ENCODE measurements around the gene CSMD2. TPM values are rescaled to one million over a fixed set of nuclear protein-coding genes. Genes with fewer than 3 reads are reported as not detected.

The CSMD2 gene
- total and polyA plus RNA-seq, 7 experiments from 2014 or later: 0.02 TPM; not detected in 6

- DNase-seq (no peak), ATAC-seq (no peak)
- H3K36me3 ChIP-seq (ENCODE audit: control insufficient read depth in 2 of 3, insufficient read depth in 3 of 3, low read length in 3 of 3): no peaks in the 10 kb centered on the region
- no peaks in the 10 kb centered on the region for H3K9me3 ChIP-seq (ENCODE audit: control insufficient read depth in 2 of 3, low read length in 3 of 3)
- Mint-ChIP-seq H3K36me3 (no peaks in the 10 kb centered on the region), H3K27ac (no peak overlapping the region), H3K9me3 (peaks cover 0 to 3% (median 0%) of the 10 kb centered on the region in 11 donors), H3K4me3 (no peak overlapping the region), H3K4me1 (no peaks in the 10 kb centered on the region), H3K27me3 (peaks cover 0 to 45% (median 18%) of the 10 kb centered on the region in 5 donors)
- ChIA-PET CTCF (no interaction called here), POLR2A (no interaction called here)
- H3K27ac ChIP-seq (ENCODE audit: low read depth, low read length): no peak overlapping the region
- H3K4me1 ChIP-seq (ENCODE audit: control insufficient read depth in 2 of 2, insufficient read depth in 2 of 2, low read length in 2 of 2): no peaks in the 10 kb centered on the region
- H3K27me3 ChIP-seq (ENCODE audit: control insufficient read depth in 2 of 2, insufficient read depth in 2 of 2, low read length in 2 of 2): no peaks in the 10 kb centered on the region
- H3K4me3 ChIP-seq (ENCODE audit: low read length): no peak overlapping the region
- intact Hi-C loops (cut with micrococcal nuclease): no loop called here
Measured at GRCh38 chr1:33742663-33743062, 422.4 kb downstream of the CSMD2 start.

GRCh38 chr1:33741749-33742148, 423.3 kb downstream of the CSMD2 start:
- H3K36me3 Mint-ChIP-seq: no peaks in the 10 kb centered on the region
- H3K4me1 Mint-ChIP-seq: no peaks in the 10 kb centered on the region
- Histone ChIP-seq H3K4me3 (ENCODE audit: low read length) (no peak overlapping the region), H3K9me3 (ENCODE audit: control insufficient read depth in 2 of 3, low read length in 3 of 3) (no peaks in the 10 kb centered on the region), H3K27ac (ENCODE audit: low read depth, low read length) (no peak overlapping the region), H3K27me3 (ENCODE audit: control insufficient read depth in 2 of 2, insufficient read depth in 2 of 2, low read length in 2 of 2) (no peaks in the 10 kb centered on the region), H3K36me3 (ENCODE audit: control insufficient read depth in 2 of 3, insufficient read depth in 3 of 3, low read length in 3 of 3) (no peaks in the 10 kb centered on the region), H3K4me1 (ENCODE audit: control insufficient read depth in 2 of 2, insufficient read depth in 2 of 2, low read length in 2 of 2) (no peaks in the 10 kb centered on the region)
- intact Hi-C loops (cut with micrococcal nuclease): no loop called here
- ChIA-PET CTCF (no interaction called here), POLR2A (no interaction called here)
- no peak overlapping the region for H3K4me3 Mint-ChIP-seq
- peaks cover 0 to 3% (median 0%) of the 10 kb centered on the region in 11 donors for H3K9me3 Mint-ChIP-seq
- ATAC-seq (no peak), DNase-seq (no peak)
- peaks cover 0 to 45% (median 17%) of the 10 kb centered on the region in 5 donors for H3K27me3 Mint-ChIP-seq
- H3K27ac Mint-ChIP-seq: no peak overlapping the region

GRCh38 chr1:33740040-33740744, 424.8 kb downstream of the CSMD2 start:
- Mint-ChIP-seq H3K9me3 (peaks cover 0 to 3% (median 0%) of the 10 kb centered on the region in 11 donors), H3K4me1 (no peaks in the 10 kb centered on the region), H3K27ac (no peak overlapping the region), H3K4me3 (no peak overlapping the region), H3K27me3 (peaks cover 2 to 52% (median 16%) of the 10 kb centered on the region in 5 donors), H3K36me3 (no peaks in the 10 kb centered on the region)
- Histone ChIP-seq H3K4me1 (ENCODE audit: control insufficient read depth in 2 of 2, insufficient read depth in 2 of 2, low read length in 2 of 2) (no peaks in the 10 kb centered on the region), H3K27me3 (ENCODE audit: control insufficient read depth in 2 of 2, insufficient read depth in 2 of 2, low read length in 2 of 2) (no peaks in the 10 kb centered on the region), H3K9me3 (ENCODE audit: control insufficient read depth in 2 of 3, low read length in 3 of 3) (no peaks in the 10 kb centered on the region), H3K4me3 (ENCODE audit: low read length) (no peak overlapping the region), H3K36me3 (ENCODE audit: control insufficient read depth in 2 of 3, insufficient read depth in 3 of 3, low read length in 3 of 3) (no peaks in the 10 kb centered on the region), H3K27ac (ENCODE audit: low read depth, low read length) (no peak overlapping the region)
- ATAC-seq (no peak), DNase-seq (no peak)
- intact Hi-C loops (cut with micrococcal nuclease): no loop called here
- CTCF ChIA-PET: no interaction called here
- POLR2A ChIA-PET: no interaction called here

GRCh38 chr1:33738976-33739375, 426.1 kb downstream of the CSMD2 start:
- H3K36me3 Mint-ChIP-seq: no peaks in the 10 kb centered on the region
- no peak overlapping the region for H3K27ac Mint-ChIP-seq
- no peaks in the 10 kb centered on the region for H3K4me1 Mint-ChIP-seq
- H3K27me3 Mint-ChIP-seq: peaks cover 4 to 62% (median 21%) of the 10 kb centered on the region in 5 donors
- no peak overlapping the region for H3K4me3 ChIP-seq (ENCODE audit: low read length)
- intact Hi-C loops (cut with micrococcal nuclease): no loop called here
- no peak overlapping the region for H3K27ac ChIP-seq (ENCODE audit: low read depth, low read length)
- H3K4me1 ChIP-seq (ENCODE audit: control insufficient read depth in 2 of 2, insufficient read depth in 2 of 2, low read length in 2 of 2): no peaks in the 10 kb centered on the region
- H3K36me3 ChIP-seq (ENCODE audit: control insufficient read depth in 2 of 3, insufficient read depth in 3 of 3, low read length in 3 of 3): no peaks in the 10 kb centered on the region
- peaks cover 0 to 3% (median 0%) of the 10 kb centered on the region in 11 donors for H3K9me3 Mint-ChIP-seq
- ChIA-PET POLR2A (no interaction called here), CTCF (no interaction called here)
- DNase-seq (no peak), ATAC-seq (no peak)
- no peaks in the 10 kb centered on the region for H3K27me3 ChIP-seq (ENCODE audit: control insufficient read depth in 2 of 2, insufficient read depth in 2 of 2, low read length in 2 of 2)
- H3K4me3 Mint-ChIP-seq: no peak overlapping the region
- no peaks in the 10 kb centered on the region for H3K9me3 ChIP-seq (ENCODE audit: control insufficient read depth in 2 of 3, low read length in 3 of 3)

GRCh38 chr1:33738536-33738935, 426.5 kb downstream of the CSMD2 start:
- Histone ChIP-seq H3K27me3 (ENCODE audit: control insufficient read depth in 2 of 2, insufficient read depth in 2 of 2, low read length in 2 of 2) (no peaks in the 10 kb centered on the region), H3K9me3 (ENCODE audit: control insufficient read depth in 2 of 3, low read length in 3 of 3) (no peaks in the 10 kb centered on the region), H3K4me1 (ENCODE audit: control insufficient read depth in 2 of 2, insufficient read depth in 2 of 2, low read length in 2 of 2) (no peaks in the 10 kb centered on the region), H3K27ac (ENCODE audit: low read depth, low read length) (no peak overlapping the region), H3K36me3 (ENCODE audit: control insufficient read depth in 2 of 3, insufficient read depth in 3 of 3, low read length in 3 of 3) (no peaks in the 10 kb centered on the region), H3K4me3 (ENCODE audit: low read length) (no peak overlapping the region)
- peaks cover 4 to 59% (median 23%) of the 10 kb centered on the region in 5 donors for H3K27me3 Mint-ChIP-seq
- DNase-seq (no peak), ATAC-seq (no peak)
- intact Hi-C loops (cut with micrococcal nuclease): no loop called here
- no peak overlapping the region for H3K4me3 Mint-ChIP-seq
- H3K27ac Mint-ChIP-seq: no peak overlapping the region
- H3K9me3 Mint-ChIP-seq: peaks cover 0 to 3% (median 0%) of the 10 kb centered on the region in 11 donors
- ChIA-PET CTCF (no interaction called here), POLR2A (no interaction called here)
- no peaks in the 10 kb centered on the region for H3K4me1 Mint-ChIP-seq
- H3K36me3 Mint-ChIP-seq: no peaks in the 10 kb centered on the region

- Mint-ChIP-seq H3K4me3 (no peak overlapping the region), H3K27me3 (peaks cover 4 to 53% (median 21%) of the 10 kb centered on the region in 5 donors), H3K36me3 (no peaks in the 10 kb centered on the region), H3K4me1 (no peaks in the 10 kb centered on the region), H3K9me3 (peaks cover 0 to 7% (median 0%) of the 10 kb centered on the region in 11 donors), H3K27ac (no peak overlapping the region)
- POLR2A ChIA-PET: no interaction called here
- H3K27ac ChIP-seq (ENCODE audit: low read depth, low read length): no peak overlapping the region
- no peaks in the 10 kb centered on the region for H3K36me3 ChIP-seq (ENCODE audit: control insufficient read depth in 2 of 3, insufficient read depth in 3 of 3, low read length in 3 of 3)
- H3K4me1 ChIP-seq (ENCODE audit: control insufficient read depth in 2 of 2, insufficient read depth in 2 of 2, low read length in 2 of 2): no peaks in the 10 kb centered on the region
- ATAC-seq (no peak), DNase-seq (no peak)
- H3K4me3 ChIP-seq (ENCODE audit: low read length): no peak overlapping the region
- CTCF ChIA-PET: no interaction called here
- no peaks in the 10 kb centered on the region for H3K9me3 ChIP-seq (ENCODE audit: control insufficient read depth in 2 of 3, low read length in 3 of 3)
- no peaks in the 10 kb centered on the region for H3K27me3 ChIP-seq (ENCODE audit: control insufficient read depth in 2 of 2, insufficient read depth in 2 of 2, low read length in 2 of 2)
- intact Hi-C loops (cut with micrococcal nuclease): no loop called here
Measured at GRCh38 chr1:33736496-33736895, 428.5 kb downstream of the CSMD2 start.

- Histone ChIP-seq H3K27ac (ENCODE audit: low read depth, low read length) (no peak overlapping the region), H3K9me3 (ENCODE audit: control insufficient read depth in 2 of 3, low read length in 3 of 3) (no peaks in the 10 kb centered on the region), H3K4me1 (ENCODE audit: control insufficient read depth in 2 of 2, insufficient read depth in 2 of 2, low read length in 2 of 2) (no peaks in the 10 kb centered on the region), H3K4me3 (ENCODE audit: low read length) (no peak overlapping the region), H3K27me3 (ENCODE audit: control insufficient read depth in 2 of 2, insufficient read depth in 2 of 2, low read length in 2 of 2) (no peaks in the 10 kb centered on the region), H3K36me3 (ENCODE audit: control insufficient read depth in 2 of 3, insufficient read depth in 3 of 3, low read length in 3 of 3) (no peaks in the 10 kb centered on the region)
- Mint-ChIP-seq H3K27ac (no peak overlapping the region), H3K9me3 (peaks cover 0 to 5% (median 0%) of the 10 kb centered on the region in 11 donors), H3K4me3 (no peak overlapping the region), H3K27me3 (peaks cover 7 to 51% (median 24%) of the 10 kb centered on the region in 5 donors), H3K36me3 (no peaks in the 10 kb centered on the region), H3K4me1 (no peaks in the 10 kb centered on the region)
- ChIA-PET CTCF (no interaction called here), POLR2A (no interaction called here)
- ATAC-seq: no peak
- intact Hi-C loops (cut with micrococcal nuclease): no loop called here
- DNase-seq: no peak
Measured at GRCh38 chr1:33735624-33736023, 429.4 kb downstream of the CSMD2 start.
